ENCODE data around the gene PRRC2C. TPM values are rescaled to one million over a fixed set of nuclear protein-coding genes. Genes with fewer than 3 reads are reported as not detected.
"Not testable (repeated sequence)": the region's sequence is repeated elsewhere in the genome, so short reads cannot be mapped to it uniquely, and the experiment has no call there.

The PRRC2C gene
- total RNA-seq, 1 experiment from 2014 or later: 136 TPM

DNA sequence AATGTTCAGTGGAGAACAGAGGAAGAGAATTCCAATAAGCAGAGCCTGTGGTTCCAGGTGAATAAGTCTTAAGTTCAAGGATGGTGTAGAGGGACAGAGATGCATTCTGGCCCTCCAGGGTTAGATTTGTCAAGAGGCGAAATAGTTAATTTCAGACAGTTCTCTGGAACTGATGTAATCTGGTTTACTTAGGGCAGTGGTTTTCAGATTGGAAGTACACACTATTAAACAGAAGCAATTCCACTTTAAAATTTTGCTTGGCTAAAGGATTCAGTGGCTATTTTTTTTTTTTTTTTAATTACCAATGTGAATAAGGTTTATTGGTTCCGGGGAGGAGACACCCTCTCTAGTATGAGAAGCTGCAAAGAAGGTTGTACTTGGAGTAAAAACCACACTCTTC, 111.4 kb downstream of the PRRC2C start:
- TF ChIP-seq EZH2 (IDR thresholded peaks at IDR 0.05; ENCODE audit: low read depth): no peak
- TF ChIP-seq, protein P1, sequence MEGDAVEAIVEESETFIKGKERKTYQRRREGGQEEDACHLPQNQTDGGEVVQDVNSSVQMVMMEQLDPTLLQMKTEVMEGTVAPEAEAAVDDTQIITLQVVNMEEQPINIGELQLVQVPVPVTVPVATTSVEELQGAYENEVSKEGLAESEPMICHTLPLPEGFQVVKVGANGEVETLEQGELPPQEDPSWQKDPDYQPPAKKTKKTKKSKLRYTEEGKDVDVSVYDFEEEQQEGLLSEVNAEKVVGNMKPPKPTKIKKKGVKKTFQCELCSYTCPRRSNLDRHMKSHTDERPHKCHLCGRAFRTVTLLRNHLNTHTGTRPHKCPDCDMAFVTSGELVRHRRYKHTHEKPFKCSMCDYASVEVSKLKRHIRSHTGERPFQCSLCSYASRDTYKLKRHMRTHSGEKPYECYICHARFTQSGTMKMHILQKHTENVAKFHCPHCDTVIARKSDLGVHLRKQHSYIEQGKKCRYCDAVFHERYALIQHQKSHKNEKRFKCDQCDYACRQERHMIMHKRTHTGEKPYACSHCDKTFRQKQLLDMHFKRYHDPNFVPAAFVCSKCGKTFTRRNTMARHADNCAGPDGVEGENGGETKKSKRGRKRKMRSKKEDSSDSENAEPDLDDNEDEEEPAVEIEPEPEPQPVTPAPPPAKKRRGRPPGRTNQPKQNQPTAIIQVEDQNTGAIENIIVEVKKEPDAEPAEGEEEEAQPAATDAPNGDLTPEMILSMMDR (conservative IDR thresholded peaks at IDR 0.05): no peak
- H3F3A ChIP-seq (ENCODE audit: insufficient read depth, low read depth): peaks cover 12% of the 10 kb centered on the region; the same call in 1 of the 2 replicates
- no peaks in the 10 kb centered on the region for H3K27me3 ChIP-seq (ENCODE audit: insufficient read depth, low read depth)
- H3K9me3 ChIP-seq (ENCODE audit: insufficient read depth, low read depth): no peaks in the 10 kb centered on the region
- no peaks in the 10 kb centered on the region for H4K20me1 ChIP-seq (ENCODE audit: insufficient read depth)
- no peaks in the 10 kb centered on the region for H3K79me2 ChIP-seq (ENCODE audit: low read depth)
- no peaks in the 10 kb centered on the region for H3K4me1 ChIP-seq (replicated peaks; ENCODE audit: insufficient read depth)
- H3K9me2 ChIP-seq (ENCODE audit: insufficient read depth): no peaks in the 10 kb centered on the region
- H3K27ac ChIP-seq: no peak overlapping the region
- no peak overlapping the region for H2AFZ ChIP-seq
- no peak overlapping the region for H3K4me2 ChIP-seq
- no peak overlapping the region for H3K4me3 ChIP-seq
- intact Hi-C loops (cut with micrococcal nuclease; ENCODE audit: unreplicated experiment): no loop called here
- H3K36me3 ChIP-seq (ENCODE audit: low read depth): no peaks in the 10 kb centered on the region
- ChIA-PET CTCF (no interaction called here), POLR2A (ENCODE audit: unreplicated experiment) (no interaction called here)
- TSS peak; percentile 11 for BruUV-seq (replicated peaks)
- DNase-seq: no peak

DNA sequence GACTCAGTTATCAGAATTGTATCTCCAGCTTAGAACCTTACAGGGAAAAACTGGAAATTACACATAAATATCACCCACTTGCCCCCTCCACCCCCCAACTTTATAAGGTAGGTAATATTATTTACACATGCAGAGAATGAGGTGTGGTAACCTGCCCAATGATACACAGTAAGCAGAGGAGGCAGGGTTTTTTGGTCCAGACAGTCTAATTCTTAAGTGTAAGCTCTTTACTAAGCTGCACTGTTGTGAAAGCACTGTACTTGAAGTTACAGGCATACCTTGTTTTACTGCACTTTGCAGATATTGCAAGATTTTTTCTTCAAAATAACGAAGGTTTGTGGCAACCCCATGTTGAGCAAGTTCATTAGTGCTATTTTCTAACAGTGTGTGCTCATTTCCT, 111.9 kb downstream of the PRRC2C start:
- DNase-seq: no peak
- H3K4me3 ChIP-seq: no peak overlapping the region
- H3F3A ChIP-seq (ENCODE audit: insufficient read depth, low read depth): peaks cover 12% of the 10 kb centered on the region; the same call in 1 of the 2 replicates
- H3K9me2 ChIP-seq (ENCODE audit: insufficient read depth): no peaks in the 10 kb centered on the region
- ChIA-PET POLR2A (ENCODE audit: unreplicated experiment) (no interaction called here), CTCF (no interaction called here)
- H3K4me2 ChIP-seq: no peak overlapping the region
- H3K27me3 ChIP-seq (ENCODE audit: insufficient read depth, low read depth): no peaks in the 10 kb centered on the region
- H3K4me1 ChIP-seq (replicated peaks; ENCODE audit: insufficient read depth): no peaks in the 10 kb centered on the region
- no peaks in the 10 kb centered on the region for H3K79me2 ChIP-seq (ENCODE audit: low read depth)
- H4K20me1 ChIP-seq (ENCODE audit: insufficient read depth): no peaks in the 10 kb centered on the region
- TF ChIP-seq, protein P1 (conservative IDR thresholded peaks at IDR 0.05): no peak
- no peak for TF ChIP-seq EZH2 (IDR thresholded peaks at IDR 0.05; ENCODE audit: low read depth)
- BruUV-seq (replicated peaks): no TSS peak
- H3K36me3 ChIP-seq (ENCODE audit: low read depth): no peaks in the 10 kb centered on the region
- H3K9me3 ChIP-seq (ENCODE audit: insufficient read depth, low read depth): no peaks in the 10 kb centered on the region
- no peak overlapping the region for H3K27ac ChIP-seq
- intact Hi-C loops (cut with micrococcal nuclease; ENCODE audit: unreplicated experiment): no loop called here
- H2AFZ ChIP-seq: no peak overlapping the region

DNA sequence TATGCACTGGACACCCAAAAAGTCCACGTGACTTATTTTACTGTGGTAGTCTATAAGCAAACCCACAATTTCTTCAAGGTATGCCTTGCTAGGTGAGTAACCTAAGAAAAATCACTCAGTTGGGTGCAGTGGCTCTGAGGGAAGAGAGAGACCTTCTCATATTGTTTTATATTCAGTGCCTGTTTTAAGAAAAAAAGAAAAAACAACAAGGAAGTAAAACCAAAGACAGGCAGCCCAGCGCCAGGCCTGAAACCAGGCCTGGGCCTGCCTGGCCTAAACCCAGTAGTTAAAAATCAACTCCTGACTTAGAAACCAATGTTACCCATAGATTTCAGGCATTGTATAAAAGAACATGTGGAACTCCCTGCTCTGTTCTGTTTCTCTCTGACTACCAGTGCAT, 115.0 kb downstream of the PRRC2C start:
- H3K79me2 ChIP-seq (ENCODE audit: low read depth); H3K4me1 ChIP-seq (replicated peaks; ENCODE audit: insufficient read depth); H3K4me3 ChIP-seq; H3K4me2 ChIP-seq; H3F3A ChIP-seq (ENCODE audit: insufficient read depth, low read depth); DNase-seq; H2AFZ ChIP-seq; CTCF ChIA-PET; H4K20me1 ChIP-seq (ENCODE audit: insufficient read depth); H3K27ac ChIP-seq; H3K9me3 ChIP-seq (ENCODE audit: insufficient read depth, low read depth); H3K36me3 ChIP-seq (ENCODE audit: low read depth); POLR2A ChIA-PET (ENCODE audit: unreplicated experiment); BruUV-seq (replicated peaks); H3K27me3 ChIP-seq (ENCODE audit: insufficient read depth, low read depth); H3K9me2 ChIP-seq (ENCODE audit: insufficient read depth); intact Hi-C loops (cut with micrococcal nuclease; ENCODE audit: unreplicated experiment): not testable (repeated sequence)

DNA sequence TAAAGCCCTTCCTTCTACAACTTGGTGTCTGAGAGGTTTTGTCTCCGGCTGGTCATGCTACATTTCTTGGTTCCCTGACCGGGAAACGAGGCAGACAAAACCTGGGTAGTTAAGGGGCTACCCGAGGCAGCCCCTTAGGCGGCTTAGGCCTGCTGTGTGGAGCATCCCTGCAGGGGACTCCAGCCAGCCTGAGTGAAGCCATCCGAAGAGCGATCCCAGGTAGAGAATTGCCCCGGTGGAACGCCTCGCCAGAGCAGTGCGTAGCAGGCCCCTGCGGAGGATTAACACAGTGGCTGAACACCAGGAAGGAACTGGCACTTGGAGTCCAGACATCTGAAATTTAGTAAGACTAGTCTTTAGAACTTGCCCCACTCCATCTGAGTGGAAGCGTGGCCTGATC, 115.5 kb downstream of the PRRC2C start:
- TF ChIP-seq, protein P1 (conservative IDR thresholded peaks at IDR 0.05): no peak
- no peak for TF ChIP-seq EZH2 (IDR thresholded peaks at IDR 0.05; ENCODE audit: low read depth)
- no peak overlapping the region for H3K27ac ChIP-seq
- no peaks in the 10 kb centered on the region for H3K36me3 ChIP-seq (ENCODE audit: low read depth)
- no TSS peak for BruUV-seq (replicated peaks)
- H3K9me3 ChIP-seq (ENCODE audit: insufficient read depth, low read depth): no peaks in the 10 kb centered on the region
- no peak overlapping the region for H3K4me2 ChIP-seq
- H3K4me3 ChIP-seq: no peak overlapping the region
- ChIA-PET POLR2A (ENCODE audit: unreplicated experiment) (no interaction called here), CTCF (no interaction called here)
- no peak for DNase-seq
- no peaks in the 10 kb centered on the region for H3K9me2 ChIP-seq (ENCODE audit: insufficient read depth)
- no peaks in the 10 kb centered on the region for H3K4me1 ChIP-seq (replicated peaks; ENCODE audit: insufficient read depth)
- intact Hi-C loops (cut with micrococcal nuclease; ENCODE audit: unreplicated experiment): no loop called here
- H2AFZ ChIP-seq: no peak overlapping the region
- H3K79me2 ChIP-seq (ENCODE audit: low read depth): no peaks in the 10 kb centered on the region
- H3F3A ChIP-seq (ENCODE audit: insufficient read depth, low read depth): peaks cover 6% of the 10 kb centered on the region; the same call in 1 of the 2 replicates
- H4K20me1 ChIP-seq (ENCODE audit: insufficient read depth): no peaks in the 10 kb centered on the region
- H3K27me3 ChIP-seq (ENCODE audit: insufficient read depth, low read depth): no peaks in the 10 kb centered on the region

DNA sequence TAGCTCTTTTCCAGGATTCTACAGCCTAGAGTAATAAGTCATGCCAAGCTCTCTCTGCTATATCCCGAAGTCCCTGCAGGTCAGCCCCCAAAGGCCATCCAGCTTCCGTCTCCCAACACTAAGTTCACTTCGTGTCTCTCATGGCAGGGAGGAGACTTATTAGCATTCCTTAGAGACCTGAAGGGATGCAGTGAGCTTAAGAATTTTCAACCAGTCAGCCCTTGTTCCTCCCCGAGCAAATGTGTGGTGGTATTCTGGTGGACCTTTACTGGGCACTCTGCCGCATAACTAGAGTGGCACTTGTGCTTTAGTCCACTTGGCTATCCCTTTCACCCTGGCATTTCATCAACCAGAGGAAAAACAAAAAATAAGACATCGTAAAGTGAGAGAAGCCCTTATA, 117.7 kb downstream of the PRRC2C start:
- H3F3A ChIP-seq (ENCODE audit: insufficient read depth, low read depth); H3K27ac ChIP-seq; H3K9me2 ChIP-seq (ENCODE audit: insufficient read depth); H4K20me1 ChIP-seq (ENCODE audit: insufficient read depth); BruUV-seq (replicated peaks); H3K4me2 ChIP-seq; H3K79me2 ChIP-seq (ENCODE audit: low read depth); DNase-seq; H3K4me3 ChIP-seq; H3K9me3 ChIP-seq (ENCODE audit: insufficient read depth, low read depth); H3K4me1 ChIP-seq (replicated peaks; ENCODE audit: insufficient read depth); POLR2A ChIA-PET (ENCODE audit: unreplicated experiment); H3K27me3 ChIP-seq (ENCODE audit: insufficient read depth, low read depth); H2AFZ ChIP-seq; H3K36me3 ChIP-seq (ENCODE audit: low read depth); CTCF ChIA-PET; intact Hi-C loops (cut with micrococcal nuclease; ENCODE audit: unreplicated experiment): not testable (repeated sequence)

Measured in PC-9 (cell line).